Measurements from ENCODE around the gene MBD6. TPM values are rescaled to one million over a fixed set of nuclear protein-coding genes. Genes with fewer than 3 reads are reported as not detected.

Gene MBD6
- total RNA-seq, 1 experiment from 2014 or later, result 66.8 TPM

- Histone ChIP-seq H3K4me1 (ENCODE audit: insufficient read depth, low read length) (peaks cover 3% of the 10 kb centered on the region; the same call in 1 of the 2 replicates), H2BK20ac (ENCODE audit: low read depth, low read length, poor library complexity, severe bottlenecking) (no peak overlapping the region), H3K79me2 (ENCODE audit: insufficient read depth, low read length) (0 out of 2 replicates have a peak, but pooled peaks cover 1% of the 10 kb centered on the region), H3K56ac (ENCODE audit: insufficient read length, low read depth, low read length) (no peak overlapping the region), H3K27ac (ENCODE audit: insufficient read length, low read depth, low read length) (no peak overlapping the region), H3K9ac (ENCODE audit: extremely low read depth, insufficient read length, low read length) (no peak overlapping the region), H3T11ph (ENCODE audit: low read length) (no peak overlapping the region), H3K18ac (ENCODE audit: insufficient read length, low read depth, low read length) (no peak overlapping the region), H2BK12ac (ENCODE audit: insufficient read length, low read depth, low read length) (no peak overlapping the region), H3K9me3 (ENCODE audit: control insufficient read depth, low read depth, low read length) (no peaks in the 10 kb centered on the region), H4K91ac (ENCODE audit: insufficient read length, low read depth, low read length) (no peak overlapping the region), H3K4ac (ENCODE audit: low read depth, low read length) (no peak overlapping the region), H3K79me1 (ENCODE audit: insufficient read depth, low read depth, low read length, poor library complexity, severe bottlenecking) (no peaks in the 10 kb centered on the region), H3K14ac (ENCODE audit: insufficient read depth, low read length) (no peak overlapping the region), H2AK5ac (ENCODE audit: insufficient read length, low read length) (no peak overlapping the region), H4K8ac (replicated peaks; ENCODE audit: insufficient read length, low read depth, low read length) (no peak overlapping the region), H3K27me3 (ENCODE audit: insufficient read depth, low read length) (no peaks in the 10 kb centered on the region), H2BK15ac (ENCODE audit: low read depth, low read length) (no peak overlapping the region), H2BK120ac (ENCODE audit: low read depth, low read length, poor library complexity, severe bottlenecking) (no peak overlapping the region), H4K20me1 (ENCODE audit: control insufficient read depth, insufficient read depth, insufficient read length) (no peaks in the 10 kb centered on the region), H3K23me2 (ENCODE audit: insufficient read length, low read depth, low read length, poor library complexity, severe bottlenecking) (peaks cover 19% of the 10 kb centered on the region), H3K4me2 (ENCODE audit: insufficient read depth, insufficient read length, low read length) (no peak overlapping the region), H3K23ac (ENCODE audit: insufficient read length, low read depth, low read length) (no peak overlapping the region), H2BK5ac (ENCODE audit: insufficient read length, low read length) (no peak overlapping the region), H2AFZ (ENCODE audit: low read length) (no peak overlapping the region), H4K5ac (ENCODE audit: insufficient read length, low read depth, low read length) (no peak overlapping the region)
- Mint-ChIP-seq H3K27me3 (ENCODE audit: low read depth) (no peaks in the 10 kb centered on the region; the same call in 1 of the 2 replicates), H3K9me3 (no peaks in the 10 kb centered on the region), H3K27ac (peak overlapping the region in 2 of 3 experiments; percentile 69 to 77; a peak in 4 of 7 replicates), H3K36me3 (ENCODE audit: insufficient read depth in 1 of 3, low read depth in 3 of 3) (peaks cover 45 to 60% (median 57%) of the 10 kb centered on the region in 3 experiments), H3K4me3 (peak overlapping the region; percentile 93 to 96; a peak in 4 of 5 replicates), H3K4me1 (peaks cover 25 to 32% of the 10 kb centered on the region in 2 experiments)
- no CpG with 5 or more reads among the region's 8 CpGs for WGBS (ENCODE audit: extremely low coverage, insufficient read length, low lambda C conversion rate)
- DNase-seq, result no peak
- no peak for TF ChIP-seq CTCF (conservative IDR thresholded peaks at IDR 0.05)
These were observed 4.3 kb upstream of the MBD6 start for GRCh38 chr12:57518176-57518919.

Data from H9 (cell line).